Duodenal mucosa (tissue), 2 donors: ENCODE measurements around the gene IQCN.

Experiments
- H3K27ac ChIP-seq: one replicate; pipeline ENCODE4 v1.7.0; 2013; ENCODE audit warnings: low read depth, low read length
- H3K27me3 ChIP-seq, 2 donors: one replicate each; pipeline ENCODE4 v1.7.0; 2013; ENCODE audit warnings: low read length in 2 of 2, control low read depth in 1 of 2; ENCODE audit not compliant: insufficient read depth in 2 of 2, control insufficient read depth in 1 of 2
- H3K36me3 ChIP-seq, 2 donors: one replicate each; pipeline ENCODE4 v1.7.0; 2013; ENCODE audit warnings: low read length in 2 of 2, control low read depth in 1 of 2; ENCODE audit not compliant: insufficient read depth in 2 of 2, control insufficient read depth in 1 of 2
- H3K4me1 ChIP-seq, 2 donors: one replicate each; pipeline ENCODE4 v1.7.0; 2013; ENCODE audit warnings: low read length in 2 of 2, control low read depth in 1 of 2; ENCODE audit not compliant: insufficient read depth in 2 of 2, control insufficient read depth in 1 of 2
- H3K4me3 ChIP-seq, 2 donors: one replicate each; pipeline ENCODE4 v1.7.0; 2013; ENCODE audit warnings: low read length in 2 of 2, low read depth in 1 of 2
- H3K9ac ChIP-seq, 2 donors: one replicate each; pipeline ENCODE4 v1.7.0; 2013; ENCODE audit warnings: low read length in 2 of 2, low read depth in 1 of 2
- H3K9me3 ChIP-seq, 2 donors: one replicate each; pipeline ENCODE4 v1.7.0; 2013; ENCODE audit warnings: low read length in 2 of 2, control low read depth in 1 of 2; ENCODE audit not compliant: control insufficient read depth in 1 of 2

IQCN gene

DNA sequence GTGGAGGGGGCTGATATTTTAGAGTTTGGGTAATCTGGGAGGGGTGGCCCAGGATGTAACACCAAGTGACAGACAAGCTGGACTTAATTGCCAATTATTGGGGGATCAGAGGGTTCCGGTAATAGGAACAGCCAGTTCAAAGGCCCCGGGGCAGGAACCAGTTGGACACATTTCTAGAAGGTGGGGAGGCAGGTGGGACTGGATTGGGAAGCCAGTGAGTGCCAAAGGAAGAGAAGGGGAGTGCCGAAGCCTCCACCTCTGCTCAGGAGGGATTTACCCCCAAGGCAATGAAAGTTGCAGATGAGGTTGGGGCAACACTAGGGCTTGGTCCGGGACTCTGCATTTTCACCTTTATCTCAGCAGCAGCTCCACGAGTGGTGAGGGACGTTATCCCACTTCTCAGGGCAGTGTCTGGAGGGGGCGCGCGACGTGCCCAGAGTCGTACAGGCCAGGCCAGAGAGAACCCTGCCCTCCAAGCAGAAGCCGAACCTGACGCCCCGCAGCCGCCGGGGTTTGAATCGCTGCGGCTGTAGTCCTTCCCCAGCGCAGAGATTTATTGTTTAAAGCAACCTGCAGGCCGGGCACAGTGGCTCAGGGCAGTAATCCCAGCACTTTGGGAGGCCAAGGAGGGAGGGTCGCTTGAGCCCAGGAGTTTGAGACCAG lies 12.9 kb upstream of the IQCN start:
- no peaks in the 10 kb centered on the region for H3K36me3 ChIP-seq
- H3K27ac ChIP-seq, result no peak overlapping the region
- no peaks in the 10 kb centered on the region for H3K9me3 ChIP-seq
- no peak overlapping the region for H3K4me3 ChIP-seq
- H3K27me3 ChIP-seq, result no peaks in the 10 kb centered on the region
- H3K9ac ChIP-seq, result no peak overlapping the region
- H3K4me1 ChIP-seq, result peaks cover 20 to 33% of the 10 kb centered on the region in 2 donors

GRCh38 chr19:18284712-18285360 lies 10.6 kb upstream of the IQCN start:
- Histone ChIP-seq H3K4me1 (peaks cover 20 to 27% of the 10 kb centered on the region in 2 donors), H3K9me3 (no peaks in the 10 kb centered on the region), H3K4me3 (no peak overlapping the region), H3K27ac (peak overlapping the region; percentile 83), H3K36me3 (no peaks in the 10 kb centered on the region), H3K9ac (peak overlapping the region; percentile 57 to 72), H3K27me3 (no peaks in the 10 kb centered on the region)

- Histone ChIP-seq H3K4me1 (peaks cover 28 to 34% of the 10 kb centered on the region in 2 donors), H3K9ac (no peak overlapping the region), H3K9me3 (no peaks in the 10 kb centered on the region), H3K27ac (no peak overlapping the region), H3K36me3 (peaks cover 8% of the 10 kb centered on the region in 2 donors), H3K4me3 (no peak overlapping the region), H3K27me3 (no peaks in the 10 kb centered on the region)
These were observed 9.1 kb upstream of the IQCN start for GRCh38 chr19:18283338-18283737.

DNA sequence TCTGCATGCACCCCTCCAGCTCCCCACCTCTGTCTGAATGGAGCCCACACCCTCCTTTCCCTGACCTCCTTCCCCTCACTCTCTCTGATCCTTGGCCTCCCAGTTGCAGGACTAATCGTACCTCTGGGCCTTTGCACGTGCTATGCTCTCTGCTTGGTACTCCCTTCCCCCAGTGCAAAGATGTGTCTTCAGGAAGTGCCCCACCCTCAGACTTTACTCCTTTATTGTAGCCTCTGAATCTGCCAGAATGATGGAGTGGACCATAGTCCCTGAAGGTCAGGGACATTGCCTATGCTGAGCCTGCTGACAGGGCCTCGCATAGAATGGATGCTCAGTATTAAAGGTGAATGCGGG lies 8.5 kb upstream of the IQCN start:
- peak overlapping the region; percentile 93 to 99 for H3K9ac ChIP-seq

GRCh38 chr19:18282021-18282787 lies 8.0 kb upstream of the IQCN start:
- H3K27ac ChIP-seq, result peak overlapping the region; percentile 100
- H3K4me3 ChIP-seq, result peak overlapping the region; percentile 55 to 67
- no peaks in the 10 kb centered on the region for H3K27me3 ChIP-seq
- peak overlapping the region; percentile 93 to 99 for H3K9ac ChIP-seq
- H3K9me3 ChIP-seq, result no peaks in the 10 kb centered on the region
- peaks cover 34 to 39% of the 10 kb centered on the region in 2 donors for H3K4me1 ChIP-seq
- peaks cover 12 to 13% of the 10 kb centered on the region in 2 donors for H3K36me3 ChIP-seq

More for the DNA sequence above, 8.5 kb upstream of the IQCN start:
- Histone ChIP-seq H3K9me3 (no peaks in the 10 kb centered on the region), H3K27me3 (no peaks in the 10 kb centered on the region), H3K27ac (peak overlapping the region; percentile 100), H3K36me3 (peaks cover 12 to 13% of the 10 kb centered on the region in 2 donors), H3K4me3 (peak overlapping the region; percentile 55 to 67), H3K4me1 (peaks cover 33 to 39% of the 10 kb centered on the region in 2 donors)

- H3K4me1 ChIP-seq, result peaks cover 34 to 42% of the 10 kb centered on the region in 2 donors
- peak within 1 kb of the TSS; percentile 82 to 99 for H3K4me3 ChIP-seq
- H3K9ac ChIP-seq, result peak within 1 kb of the TSS; percentile 100
- H3K27ac ChIP-seq, result peak within 1 kb of the TSS; percentile 100
- H3K36me3 ChIP-seq, result peaks cover 12 to 13% of the 10 kb centered on the region in 2 donors
- no peaks in the 10 kb centered on the region for H3K9me3 ChIP-seq
- no peaks in the 10 kb centered on the region for H3K27me3 ChIP-seq
These were observed 7.1 kb upstream of the IQCN start, which contains the start of gene JUND for GRCh38 chr19:18281082-18282020. Gene JUND (minus strand): TSS chr19:18281622. CDS start chr19:18281484, 138 bp downstream.

GRCh38 chr19:18280247-18281081 lies 6.2 kb upstream of the IQCN start:
- peak overlapping the region; percentile 100 for H3K27ac ChIP-seq
- no peaks in the 10 kb centered on the region for H3K27me3 ChIP-seq
- peaks cover 39 to 50% of the 10 kb centered on the region in 2 donors for H3K4me1 ChIP-seq
- peak overlapping the region; percentile 100 for H3K9ac ChIP-seq
- H3K4me3 ChIP-seq, result peak overlapping the region; percentile 82 to 99
- no peaks in the 10 kb centered on the region for H3K9me3 ChIP-seq
- H3K36me3 ChIP-seq, result peaks cover 16 to 17% of the 10 kb centered on the region in 2 donors

DNA sequence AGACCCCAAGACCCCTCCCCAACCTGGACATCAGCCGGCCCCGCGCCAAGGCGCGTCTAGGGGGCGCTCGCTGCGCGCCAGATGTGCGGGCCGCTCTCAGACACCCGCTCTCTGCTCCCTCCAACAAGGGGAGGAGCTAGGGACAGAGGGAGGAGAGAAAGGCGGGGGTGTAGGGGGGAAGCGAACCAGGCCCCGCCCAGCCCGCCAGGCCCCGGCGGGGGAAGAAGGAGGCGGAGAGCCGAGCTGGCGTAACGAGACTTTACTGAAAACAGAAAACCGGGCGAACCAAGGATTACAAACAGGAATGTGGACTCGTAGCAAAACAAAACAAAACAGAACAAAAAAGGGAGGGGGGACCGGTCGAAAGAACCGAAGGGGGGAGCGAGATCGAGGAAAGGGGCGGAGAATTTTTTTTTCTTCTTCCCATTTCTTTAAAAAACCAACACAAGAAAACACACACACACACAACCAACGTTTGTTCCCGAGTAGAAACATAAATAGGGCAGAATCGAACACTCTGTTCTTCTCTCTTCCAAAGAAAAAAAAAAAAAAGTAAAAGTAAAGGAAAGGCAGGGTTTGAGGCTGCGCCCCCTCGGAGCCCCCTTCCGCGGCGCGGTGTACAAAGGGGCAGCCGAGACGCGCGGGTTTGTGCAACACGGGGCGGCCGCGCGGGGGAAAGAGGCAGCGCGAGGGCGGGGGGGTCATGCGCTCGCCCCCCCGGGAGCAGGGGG lies 5.4 kb upstream of the IQCN start:
- peak overlapping the region; percentile 82 to 99 for H3K4me3 ChIP-seq
- peaks cover 16 to 18% of the 10 kb centered on the region in 2 donors for H3K36me3 ChIP-seq
- no peaks in the 10 kb centered on the region for H3K27me3 ChIP-seq
- H3K9ac ChIP-seq, result peak overlapping the region; percentile 100
- peak overlapping the region; percentile 100 for H3K27ac ChIP-seq
- peaks cover 38 to 50% of the 10 kb centered on the region in 2 donors for H3K4me1 ChIP-seq
- no peaks in the 10 kb centered on the region for H3K9me3 ChIP-seq
